NCI-H187 (cell line): ENCODE measurements around the gene SUB1.

Experiments used
- DNase-seq, 2 experiments: peaks; one replicate each; lab custom pipeline; 2025; lab: John Stamatoyannopoulos, UW

Gene SUB1

DNA sequence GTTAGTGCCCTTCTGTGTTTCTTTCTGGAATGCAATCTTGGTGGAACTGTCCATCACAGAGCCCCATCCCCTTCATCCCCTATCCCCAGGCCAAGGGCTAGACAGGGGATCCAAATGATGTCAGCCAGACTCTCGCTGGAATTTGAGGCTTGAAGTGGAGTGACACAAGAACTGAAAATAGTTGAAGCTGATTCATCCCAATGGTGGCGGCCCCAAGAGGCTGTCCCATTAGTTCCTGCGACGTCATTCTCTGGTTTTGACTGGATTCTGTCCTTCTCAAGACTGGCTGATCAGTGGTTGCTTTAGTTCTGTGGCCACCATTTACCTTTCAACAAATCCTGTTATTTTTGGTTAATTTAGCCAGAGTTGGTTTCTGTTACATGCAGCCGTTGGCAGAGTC, 59.9 kb downstream of the SUB1 start:
- DNase-seq: no peak

- no peak for DNase-seq
Measured at GRCh38 chr5:32646061-32646969, 61.0 kb downstream of the SUB1 start.

DNA sequence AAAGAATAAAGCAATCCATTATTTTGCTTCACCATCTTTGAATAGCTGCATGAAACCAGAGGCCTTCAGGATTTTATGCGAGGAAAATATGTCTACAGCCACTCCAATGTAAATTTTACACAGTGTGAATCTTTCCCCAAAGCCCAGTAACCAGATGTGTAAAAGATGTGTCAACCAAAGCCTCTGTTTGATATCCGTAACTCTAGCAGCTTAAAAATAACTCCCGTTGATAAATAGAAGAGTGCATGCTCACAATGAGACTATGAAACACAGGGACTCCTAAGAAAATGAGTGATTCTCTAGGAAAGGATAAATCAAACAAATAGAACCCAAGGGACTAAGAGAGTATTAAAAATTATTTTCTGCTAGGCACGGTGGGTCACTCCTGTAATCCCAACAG, 65.7 kb downstream of the SUB1 start:
- DNase-seq: no peak

GRCh38 chr5:32651638-32652037, 66.3 kb downstream of the SUB1 start:
- no peak for DNase-seq
